Measurements from ENCODE around the gene MFSD6L.
"Not testable (repeated sequence)": the region's sequence is repeated elsewhere in the genome, so short reads cannot be mapped to it uniquely, and the experiment has no call there.

The MFSD6L gene

GRCh38 chr17:8829036-8829941 is 30.1 kb upstream of the MFSD6L start:
- no peak overlapping the region for H3K4me3 ChIP-seq (ENCODE audit: low read depth, low read length)
- no peak for DNase-seq (ENCODE audit: low read depth)

DNA sequence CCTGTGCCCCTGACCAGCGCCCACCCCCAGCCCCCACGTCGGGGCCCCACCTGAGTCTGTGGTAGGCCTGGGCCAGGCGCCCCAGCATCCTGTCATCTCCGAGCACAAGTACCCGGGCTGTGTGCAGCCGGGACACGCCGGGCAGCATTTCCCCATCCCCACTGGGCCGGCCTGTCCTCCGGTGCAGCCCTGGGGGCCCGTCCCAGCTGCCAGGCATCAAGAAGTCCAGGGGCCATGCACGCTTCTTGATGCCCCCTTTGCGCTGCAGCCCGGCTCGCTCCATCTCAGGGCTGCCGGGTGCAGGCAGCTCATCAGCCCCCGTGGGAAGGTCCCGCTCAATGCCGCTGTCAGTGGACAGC is 29.3 kb upstream of the MFSD6L start:
- DNase-seq (ENCODE audit: low read depth): no peak
- H3K4me3 ChIP-seq (ENCODE audit: low read depth, low read length): no peak overlapping the region

DNA sequence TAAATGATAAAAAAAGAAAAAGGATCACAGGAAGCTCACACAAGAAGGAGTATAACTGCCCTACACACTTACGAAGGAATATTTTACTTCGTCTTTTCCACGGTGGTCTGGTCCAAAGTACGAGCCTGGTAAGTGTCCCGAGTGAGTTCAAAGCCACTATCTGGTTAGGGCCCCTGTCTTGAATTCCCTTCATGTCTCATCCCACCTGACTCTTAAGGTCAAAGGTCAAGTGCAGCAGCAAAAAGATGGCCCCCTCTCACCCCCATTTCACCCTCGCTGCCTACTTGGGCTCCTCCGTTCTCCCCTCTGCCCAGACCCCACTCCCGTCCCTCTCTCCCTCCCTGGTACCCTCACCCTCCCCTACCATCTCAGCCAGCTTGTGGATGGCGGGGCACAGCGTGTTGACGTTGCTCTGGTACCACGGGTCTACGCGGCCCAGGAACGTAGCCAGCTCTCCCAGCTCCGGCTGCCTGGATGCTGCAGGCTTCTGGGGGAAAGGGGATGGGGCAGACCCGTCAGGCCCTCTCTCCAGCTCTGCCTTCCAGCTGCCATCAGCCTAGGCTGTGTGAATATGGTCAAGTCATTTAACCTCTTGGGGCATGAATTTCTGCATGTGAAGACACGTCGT is 27.8 kb upstream of the MFSD6L start:
- no peak overlapping the region for H3K4me3 ChIP-seq (ENCODE audit: low read depth, low read length)
- DNase-seq (ENCODE audit: low read depth): no peak

DNA sequence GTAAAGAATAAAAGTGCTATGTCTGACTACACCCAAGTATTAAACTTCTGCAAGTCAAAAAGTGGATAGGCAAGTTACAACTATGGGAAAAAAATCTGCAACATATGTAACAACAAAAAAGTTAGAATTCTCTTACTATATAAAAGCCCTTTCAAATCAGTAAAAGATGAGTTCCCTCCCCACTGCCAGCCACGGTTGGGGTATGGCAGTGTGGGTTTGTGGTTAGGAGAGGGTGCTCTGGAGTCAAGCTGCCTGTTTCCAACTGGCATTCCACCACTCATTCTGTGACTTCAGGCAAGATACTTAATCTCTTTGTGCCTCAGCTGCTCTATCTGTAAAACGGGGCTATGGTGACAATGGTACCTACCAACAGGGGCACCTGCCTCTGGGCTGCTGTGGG is 26.6 kb upstream of the MFSD6L start:
- no peak for DNase-seq (ENCODE audit: low read depth)
- no peak overlapping the region for H3K4me3 ChIP-seq (ENCODE audit: low read depth, low read length)

DNA sequence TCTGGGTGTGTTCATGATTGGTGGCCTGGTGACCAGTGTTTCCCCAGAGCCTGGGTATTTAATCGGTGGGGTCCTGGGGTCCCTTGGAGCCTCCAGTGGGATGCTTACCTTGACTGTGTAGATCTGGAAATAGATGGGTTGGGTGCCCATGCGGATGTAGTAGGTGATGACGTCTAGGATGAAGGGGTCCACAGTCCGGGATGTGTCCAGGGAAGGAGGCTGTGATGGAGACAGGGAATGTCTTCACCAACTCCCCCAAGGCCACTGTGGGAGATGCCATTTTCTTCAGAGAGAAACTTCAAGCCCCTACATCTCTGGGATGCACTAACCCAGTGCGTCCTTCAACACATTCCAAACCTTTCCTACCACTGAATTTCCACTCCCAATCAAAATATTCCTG is 24.1 kb upstream of the MFSD6L start:
- H3K4me3 ChIP-seq (ENCODE audit: low read depth, low read length): no peak overlapping the region
- no peak for DNase-seq (ENCODE audit: low read depth)

GRCh38 chr17:8822401-8823035 is 23.4 kb upstream of the MFSD6L start:
- no peak for DNase-seq (ENCODE audit: low read depth)
- H3K4me3 ChIP-seq (ENCODE audit: low read depth, low read length): no peak overlapping the region

DNA sequence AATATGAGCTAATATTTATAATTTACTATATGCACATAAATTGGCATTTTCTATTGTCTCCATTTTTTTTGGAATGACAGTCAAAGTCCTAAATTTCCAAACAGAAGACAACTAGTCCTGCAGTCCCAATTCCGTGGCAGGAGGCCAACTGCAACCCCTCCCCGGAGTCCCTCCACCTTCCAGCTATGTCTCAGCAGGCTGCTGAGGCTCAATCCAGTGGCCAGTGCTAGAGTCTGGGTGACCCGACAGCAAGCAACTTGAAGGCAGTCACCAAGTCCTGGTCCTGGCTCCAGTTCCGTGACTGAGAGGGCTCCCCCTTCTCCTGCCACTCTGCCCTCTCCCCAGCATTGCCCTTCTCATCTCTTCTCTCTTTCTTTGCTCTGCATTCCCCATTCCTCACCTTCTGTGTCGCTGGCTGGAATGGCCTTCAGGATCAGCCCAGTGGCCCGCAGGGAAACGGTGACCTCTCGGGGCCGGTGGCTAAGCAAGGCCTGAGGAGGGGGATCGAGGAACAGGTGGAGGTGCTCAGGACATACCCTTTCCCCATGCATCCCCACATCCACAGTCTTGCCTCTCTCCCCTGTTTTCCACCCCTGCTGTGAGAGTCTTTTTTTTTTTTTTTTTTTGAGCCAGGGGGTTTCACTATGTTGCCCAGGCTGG is 22.4 kb upstream of the MFSD6L start:
- H3K4me3 ChIP-seq (ENCODE audit: low read depth, low read length): no peak overlapping the region
- DNase-seq (ENCODE audit: low read depth): no peak

GRCh38 chr17:8820311-8821010 is 21.3 kb upstream of the MFSD6L start:
- no peak overlapping the region for H3K4me3 ChIP-seq (ENCODE audit: low read depth, low read length)
- no peak for DNase-seq (ENCODE audit: low read depth)

GRCh38 chr17:8818654-8819330 is 19.6 kb upstream of the MFSD6L start:
- DNase-seq (ENCODE audit: low read depth): no peak
- no peak overlapping the region for H3K4me3 ChIP-seq (ENCODE audit: low read depth, low read length)

GRCh38 chr17:8818047-8818446 is 18.9 kb upstream of the MFSD6L start:
- no peak for DNase-seq (ENCODE audit: low read depth)
- no peak overlapping the region for H3K4me3 ChIP-seq (ENCODE audit: low read depth, low read length)

GRCh38 chr17:8806926-8807550 is 7.9 kb upstream of the MFSD6L start:
- no peak overlapping the region for H3K4me3 ChIP-seq (ENCODE audit: low read depth, low read length)
- DNase-seq (ENCODE audit: low read depth): no peak

- no peak overlapping the region for H3K4me3 ChIP-seq (ENCODE audit: low read depth, low read length)
These were observed 7.2 kb upstream of the MFSD6L start for GRCh38 chr17:8806253-8806925.

GRCh38 chr17:8805396-8805795 is 6.2 kb upstream of the MFSD6L start:
- DNase-seq (ENCODE audit: low read depth); H3K4me3 ChIP-seq (ENCODE audit: low read depth, low read length): not testable (repeated sequence)

More at GRCh38 chr17:8806253-8806925, 7.2 kb upstream of the MFSD6L start:
- no peak for DNase-seq (ENCODE audit: low read depth)

- H3K4me3 ChIP-seq (ENCODE audit: low read depth, low read length): no peak overlapping the region
- no peak for DNase-seq (ENCODE audit: low read depth)
These were observed 4.6 kb upstream of the MFSD6L start for GRCh38 chr17:8803531-8804420.

DNA sequence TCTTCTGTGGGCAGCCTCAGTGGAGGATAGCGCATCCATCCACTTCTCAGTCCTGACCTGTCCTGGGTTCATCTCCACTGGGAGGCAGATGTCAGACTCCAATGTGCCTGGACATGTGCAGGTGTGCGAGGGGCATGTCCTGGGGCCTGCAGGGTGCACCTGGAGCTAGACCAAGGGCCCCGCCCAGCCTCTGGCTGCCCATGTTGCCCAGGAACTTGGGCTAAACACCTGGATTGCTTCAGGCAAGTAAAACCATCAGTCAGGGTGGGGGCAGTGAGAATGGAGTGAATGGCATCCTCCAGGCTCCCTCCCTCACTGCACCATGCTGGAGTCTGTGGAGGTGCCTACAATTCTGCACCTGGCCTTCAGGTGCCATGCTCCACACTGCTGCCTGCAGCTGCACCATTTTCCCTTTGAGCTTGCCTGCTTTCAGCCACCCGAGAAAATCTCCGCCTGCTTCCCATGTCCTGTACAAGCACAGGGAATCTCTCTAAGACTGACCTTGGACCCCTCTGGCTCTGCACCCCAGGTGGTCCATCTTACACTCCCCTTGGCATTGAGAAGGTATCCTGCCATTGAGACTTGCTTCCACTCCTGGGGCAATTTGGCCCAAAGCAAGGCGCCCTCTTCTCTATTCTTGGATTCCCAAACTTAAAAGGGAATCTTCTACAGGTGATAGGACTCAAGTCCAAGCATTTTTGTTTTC is 2.1 kb upstream of the MFSD6L start:
- H3K4me3 ChIP-seq (ENCODE audit: low read depth, low read length): no peak overlapping the region
- DNase-seq (ENCODE audit: low read depth): no peak

DNA sequence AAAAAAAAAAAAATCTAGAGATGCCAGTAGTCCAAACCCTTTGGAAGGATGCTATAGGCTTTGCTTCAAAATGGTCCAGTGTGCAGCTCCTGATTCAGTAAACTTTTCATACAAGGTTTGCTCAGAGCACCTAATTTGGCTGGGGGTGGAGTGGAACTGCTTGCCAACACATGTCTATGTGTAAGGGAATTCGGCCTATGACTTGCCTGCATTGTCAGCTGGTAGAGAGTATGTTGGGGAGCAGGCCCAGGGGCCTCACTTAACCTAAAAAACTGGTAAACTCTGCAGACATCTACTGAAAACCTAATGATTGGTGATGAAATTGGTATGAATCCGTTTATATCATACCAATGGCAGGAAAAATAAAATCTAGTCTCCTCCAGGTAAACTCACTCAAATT is 1.5 kb upstream of the MFSD6L start:
- no peak for DNase-seq (ENCODE audit: low read depth)
- H3K4me3 ChIP-seq (ENCODE audit: low read depth, low read length): no peak overlapping the region
